H9 (cell line): ENCODE data around the gene MACROH2A1. TPM values are rescaled to one million over a fixed set of nuclear protein-coding genes. Genes with fewer than 3 reads are reported as not detected.

Source experiments
- DNase-seq: peaks from one replicate; pipeline ENCODE4 v3.0.0-alpha.2; 2017
- H2AFZ ChIP-seq: one replicate; pipeline ENCODE4 v1.6.1; 2013; ENCODE audit warnings: mild to moderate bottlenecking, low read length, control low read depth, moderate library complexity
- H2AK5ac ChIP-seq: 2 replicates; pipeline ENCODE4 v1.6.1; 2013; ENCODE audit warnings: low read length, control low read depth, mixed read lengths; ENCODE audit not compliant: insufficient read length
- H2BK120ac ChIP-seq: one replicate; pipeline ENCODE4 v1.6.1; 2013; ENCODE audit warnings: low read depth, mild to moderate bottlenecking, low read length, control low read depth, inconsistent platforms; ENCODE audit not compliant: poor library complexity, severe bottlenecking
- H2BK12ac ChIP-seq: 2 replicates; pipeline ENCODE4 v1.6.1; 2013; ENCODE audit warnings: low read length, control low read depth, mixed read lengths, low read depth; ENCODE audit not compliant: insufficient read length
- H2BK15ac ChIP-seq: 2 replicates; pipeline ENCODE4 v1.6.1; 2013; ENCODE audit warnings: low read depth, low read length, control low read depth
- H2BK20ac ChIP-seq: one replicate; pipeline ENCODE4 v1.6.1; 2013; ENCODE audit warnings: low read depth, mild to moderate bottlenecking, low read length, control low read depth, inconsistent platforms; ENCODE audit not compliant: poor library complexity, severe bottlenecking
- H2BK5ac ChIP-seq: 2 replicates; pipeline ENCODE4 v1.6.1; 2013; ENCODE audit warnings: low read length, control low read depth, mixed read lengths; ENCODE audit not compliant: insufficient read length
- H3K14ac ChIP-seq: 2 replicates; pipeline ENCODE4 v1.6.1; 2013; ENCODE audit warnings: low read length, control low read depth; ENCODE audit not compliant: insufficient read depth
- H3K18ac ChIP-seq: 2 replicates; pipeline ENCODE4 v1.6.1; 2013; ENCODE audit warnings: low read depth, mild to moderate bottlenecking, mixed read lengths, low read length, control low read depth; ENCODE audit not compliant: insufficient read length
- H3K23ac ChIP-seq: 2 replicates; pipeline ENCODE4 v1.6.1; 2013; ENCODE audit warnings: low read length, control low read depth, mixed read lengths, low read depth; ENCODE audit not compliant: insufficient read length
- H3K23me2 ChIP-seq: 2 replicates; pipeline ENCODE4 v1.6.1; 2013; ENCODE audit warnings: low read depth, mild to moderate bottlenecking, mixed read lengths, low read length, control low read depth; ENCODE audit not compliant: insufficient read length, poor library complexity, severe bottlenecking
- H3K27ac ChIP-seq: 2 replicates; pipeline ENCODE4 v1.5.1; 2013; ENCODE audit warnings: low read length, control low read depth, mixed read lengths, low read depth; ENCODE audit not compliant: insufficient read length
- H3K27me3 ChIP-seq: 2 replicates; pipeline ENCODE4 v1.6.1; 2013; ENCODE audit warnings: low read length, control low read depth, inconsistent platforms; ENCODE audit not compliant: insufficient read depth
- H3K4ac ChIP-seq: 2 replicates; pipeline ENCODE4 v1.6.1; 2013; ENCODE audit warnings: low read depth, mild to moderate bottlenecking, control low read depth, inconsistent platforms, low read length, moderate library complexity
- H3K4me1 ChIP-seq: 2 replicates; pipeline ENCODE4 v1.6.1; 2013; ENCODE audit warnings: low read length, control low read depth, inconsistent platforms; ENCODE audit not compliant: insufficient read depth
- H3K4me2 ChIP-seq: 2 replicates; pipeline ENCODE4 v1.6.1; 2013; ENCODE audit warnings: low read length, control low read depth, mixed read lengths; ENCODE audit not compliant: insufficient read length, insufficient read depth
- H3K56ac ChIP-seq: 2 replicates; pipeline ENCODE4 v1.6.1; 2013; ENCODE audit warnings: low read depth, mild to moderate bottlenecking, mixed read lengths, low read length, control low read depth; ENCODE audit not compliant: insufficient read length
- H3K79me1 ChIP-seq: 2 replicates; pipeline ENCODE4 v1.6.1; 2013; ENCODE audit warnings: low read depth, mild to moderate bottlenecking, moderate library complexity, low read length, control low read depth, inconsistent platforms; ENCODE audit not compliant: insufficient read depth, poor library complexity, severe bottlenecking
- H3K79me2 ChIP-seq: 2 replicates; pipeline ENCODE4 v1.6.1; 2013; ENCODE audit warnings: low read length, control low read depth, inconsistent platforms; ENCODE audit not compliant: insufficient read depth
- H3K9ac ChIP-seq: 2 replicates; pipeline ENCODE4 v1.6.1; 2013; ENCODE audit warnings: low read length, control low read depth, mixed read lengths; ENCODE audit not compliant: insufficient read length; ENCODE audit errors: extremely low read depth
- H3K9me3 ChIP-seq: one replicate; pipeline ENCODE4 v1.6.1; 2013; ENCODE audit warnings: low read depth, low read length, inconsistent platforms; ENCODE audit not compliant: control insufficient read depth
- H3T11ph ChIP-seq: one replicate; pipeline ENCODE4 v1.6.1; 2013; ENCODE audit warnings: mild to moderate bottlenecking, low read length, control low read depth, inconsistent platforms
- H4K20me1 ChIP-seq: one replicate; pipeline ENCODE4 v1.6.1; 2013; ENCODE audit not compliant: control insufficient read depth, insufficient read length, insufficient read depth
- H4K5ac ChIP-seq: 2 replicates; pipeline ENCODE4 v1.6.1; 2013; ENCODE audit warnings: low read depth, mild to moderate bottlenecking, mixed read lengths, low read length, control low read depth; ENCODE audit not compliant: insufficient read length
- H4K8ac ChIP-seq: replicated peaks from 2 replicates; pipeline ENCODE4 v1.6.1; 2013; ENCODE audit warnings: low read length, control low read depth, mixed read lengths, low read depth; ENCODE audit not compliant: insufficient read length
- H4K91ac ChIP-seq: 2 replicates; pipeline ENCODE4 v1.6.1; 2013; ENCODE audit warnings: low read depth, mild to moderate bottlenecking, moderate library complexity, mixed read lengths, low read length, control low read depth; ENCODE audit not compliant: insufficient read length
- H3K27ac Mint-ChIP-seq, 3 experiments: 2 replicates in 2 of 3; 3 replicates in 1 of 3; pipeline ENCODE4 v1.8.0; 2020 to 2021; ENCODE audit warnings: mixed read lengths in 3 of 3, mild to moderate bottlenecking in 1 of 3, moderate library complexity in 1 of 3
- H3K27me3 Mint-ChIP-seq: 2 replicates; pipeline ENCODE4 v1.8.0; 2021; ENCODE audit warnings: low read depth, mild to moderate bottlenecking, moderate library complexity, mixed read lengths
- H3K36me3 Mint-ChIP-seq, 3 experiments: 2 replicates in 2 of 3; 3 replicates in 1 of 3; pipeline ENCODE4 v1.8.0; 2020 to 2021; ENCODE audit warnings: low read depth in 3 of 3, mixed read lengths in 3 of 3; ENCODE audit not compliant: insufficient read depth in 1 of 3
- H3K4me1 Mint-ChIP-seq, 2 experiments: 2 replicates each; pipeline ENCODE4 v1.8.0; 2020; ENCODE audit warnings: mixed read lengths in 2 of 2
- H3K4me3 Mint-ChIP-seq, 2 experiments: 2 replicates in 1 of 2; 3 replicates in 1 of 2; pipeline ENCODE4 v1.8.0; 2020 to 2021; ENCODE audit warnings: mild to moderate bottlenecking in 2 of 2, mixed read lengths in 2 of 2, moderate library complexity in 1 of 2
- H3K9me3 Mint-ChIP-seq, 2 experiments: 2 replicates in 1 of 2; 3 replicates in 1 of 2; pipeline ENCODE4 v1.8.0; 2020; ENCODE audit warnings: mild to moderate bottlenecking in 2 of 2, mixed read lengths in 2 of 2, moderate library complexity in 1 of 2
- WGBS: extraction: QIAGEN DNeasy Blood & Tissue Kit; methylation state at CpG from one replicate; pipeline ENCODE4 v1.1.7; 2013; ENCODE audit warnings: missing lambda C conversion rate, low lambda C conversion rate, mixed read lengths; ENCODE audit not compliant: insufficient read length; ENCODE audit errors: extremely low coverage; 5-methylcytosine and 5-hydroxymethylcytosine counted together
- total RNA-seq: library from RNA; stranded (reverse); gene quantifications from 2 replicates; pipeline ENCODE4 v1.2.1, GENCODE V29; 2021
- TF ChIP-seq, protein P1 (sequence below): fragments of 200-600 bp; sonication (generic); conservative IDR thresholded peaks from 3 replicates; pipeline ENCODE4 v1.8.0; 2021; ENCODE audit warnings: antibody characterized with exemption, mild to moderate bottlenecking

The MACROH2A1 gene
- total RNA-seq, 1 experiment from 2014 or later = 111 TPM

DNA sequence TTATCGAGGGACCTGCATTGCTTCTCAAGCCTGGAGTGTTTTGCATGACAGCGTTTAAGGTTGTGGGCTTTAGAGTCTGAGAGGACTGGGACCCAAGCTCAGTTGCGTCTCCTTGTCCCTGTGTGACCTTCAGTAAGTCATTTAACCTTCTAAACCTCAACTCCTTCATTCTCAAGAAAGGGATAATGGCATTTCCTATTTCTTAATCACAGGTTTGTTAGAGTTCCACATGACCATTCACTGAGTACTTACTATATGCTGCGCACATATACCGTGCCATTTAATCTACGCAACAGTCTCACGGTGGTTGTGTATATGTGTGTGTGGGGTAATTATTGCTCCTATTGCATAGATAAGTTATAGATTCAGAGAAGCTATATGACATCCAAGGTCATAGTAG lies 76.3 kb downstream of the MACROH2A1 start:
- H4K5ac ChIP-seq = no peak overlapping the region
- H3K4me2 ChIP-seq = no peak overlapping the region
- no peak overlapping the region for H3K9ac ChIP-seq
- whole genome bisulfite sequencing = no CpG with 5 or more reads among the region's 7 CpGs
- no peak overlapping the region for H3K27ac ChIP-seq
- no peak overlapping the region for H3K23ac ChIP-seq
- no peak overlapping the region for H2AFZ ChIP-seq
- H4K91ac ChIP-seq = no peak overlapping the region
- no peak overlapping the region for H2BK5ac ChIP-seq
- no peaks in the 10 kb centered on the region for H3K9me3 ChIP-seq
- no peaks in the 10 kb centered on the region for H3K9me3 Mint-ChIP-seq
- no peak overlapping the region for H2AK5ac ChIP-seq
- no peak for DNase-seq
- no peak overlapping the region for H4K8ac ChIP-seq
- no peaks in the 10 kb centered on the region for H3K79me2 ChIP-seq
- H3K36me3 Mint-ChIP-seq = no peaks in the 10 kb centered on the region
- H3K18ac ChIP-seq = no peak overlapping the region
- no peak overlapping the region for H2BK120ac ChIP-seq
- no peaks in the 10 kb centered on the region for H3K79me1 ChIP-seq
- no peak overlapping the region for H3T11ph ChIP-seq
- H3K23me2 ChIP-seq = no peaks in the 10 kb centered on the region
- H3K27ac Mint-ChIP-seq = no peak overlapping the region
- H2BK15ac ChIP-seq = no peak overlapping the region
- no peak overlapping the region for H3K4ac ChIP-seq
- H3K4me3 Mint-ChIP-seq = no peak overlapping the region
- no peak overlapping the region for H3K56ac ChIP-seq
- H3K27me3 Mint-ChIP-seq = peaks cover 43% of the 10 kb centered on the region
- H3K14ac ChIP-seq = no peak overlapping the region
- TF ChIP-seq, protein P1, sequence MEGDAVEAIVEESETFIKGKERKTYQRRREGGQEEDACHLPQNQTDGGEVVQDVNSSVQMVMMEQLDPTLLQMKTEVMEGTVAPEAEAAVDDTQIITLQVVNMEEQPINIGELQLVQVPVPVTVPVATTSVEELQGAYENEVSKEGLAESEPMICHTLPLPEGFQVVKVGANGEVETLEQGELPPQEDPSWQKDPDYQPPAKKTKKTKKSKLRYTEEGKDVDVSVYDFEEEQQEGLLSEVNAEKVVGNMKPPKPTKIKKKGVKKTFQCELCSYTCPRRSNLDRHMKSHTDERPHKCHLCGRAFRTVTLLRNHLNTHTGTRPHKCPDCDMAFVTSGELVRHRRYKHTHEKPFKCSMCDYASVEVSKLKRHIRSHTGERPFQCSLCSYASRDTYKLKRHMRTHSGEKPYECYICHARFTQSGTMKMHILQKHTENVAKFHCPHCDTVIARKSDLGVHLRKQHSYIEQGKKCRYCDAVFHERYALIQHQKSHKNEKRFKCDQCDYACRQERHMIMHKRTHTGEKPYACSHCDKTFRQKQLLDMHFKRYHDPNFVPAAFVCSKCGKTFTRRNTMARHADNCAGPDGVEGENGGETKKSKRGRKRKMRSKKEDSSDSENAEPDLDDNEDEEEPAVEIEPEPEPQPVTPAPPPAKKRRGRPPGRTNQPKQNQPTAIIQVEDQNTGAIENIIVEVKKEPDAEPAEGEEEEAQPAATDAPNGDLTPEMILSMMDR = no peak
- H3K4me1 Mint-ChIP-seq = 0 out of 4 replicates have a peak, but pooled peaks cover 2% of the 10 kb centered on the region in 2 experiments
- no peak overlapping the region for H2BK20ac ChIP-seq
- H3K27me3 ChIP-seq = no peaks in the 10 kb centered on the region
- no peaks in the 10 kb centered on the region for H4K20me1 ChIP-seq
- no peaks in the 10 kb centered on the region for H3K4me1 ChIP-seq
- H2BK12ac ChIP-seq = no peak overlapping the region
